ENCODE results near the gene OLA1. TPM values are rescaled to one million over a fixed set of nuclear protein-coding genes. Genes with fewer than 3 reads are reported as not detected.

OLA1 gene
- total RNA-seq, 2 experiments from 2014 or later, result 71.6 to 73.1 TPM

- Mint-ChIP-seq H3K27me3 (ENCODE audit: low read depth) (no peaks in the 10 kb centered on the region), H3K4me3 (no peak overlapping the region), H3K9me3 (ENCODE audit: insufficient read depth) (no peaks in the 10 kb centered on the region), H3K4me1 (ENCODE audit: low read depth) (no peaks in the 10 kb centered on the region), H3K36me3 (ENCODE audit: low read depth) (peaks cover 14% of the 10 kb centered on the region), H3K27ac (no peak overlapping the region)
- DNase-seq (no peak), ATAC-seq (no peak)
- CTCF ChIA-PET, result no interaction called here
- POLR2A ChIA-PET, result no interaction called here
Observed at GRCh38 chr2:174142290-174142689, 106.0 kb downstream of the OLA1 start.

GRCh38 chr2:174138161-174138560 is 110.2 kb downstream of the OLA1 start:
- H3K4me1 Mint-ChIP-seq (ENCODE audit: low read depth), result no peaks in the 10 kb centered on the region
- ATAC-seq (no peak), DNase-seq (no peak)
- no peak overlapping the region for H3K4me3 Mint-ChIP-seq
- no peaks in the 10 kb centered on the region for H3K27me3 Mint-ChIP-seq (ENCODE audit: low read depth)
- H3K9me3 Mint-ChIP-seq (ENCODE audit: insufficient read depth), result no peaks in the 10 kb centered on the region
- ChIA-PET CTCF (interaction anchor here (0.8 to 2.7 kb wide), 7 partner anchors 9 to 205 kb away, joined by 3 to 9 read pairs (median 5); no protein-coding TSS in a partner anchor), POLR2A (no interaction called here)
- peaks cover 25% of the 10 kb centered on the region for H3K36me3 Mint-ChIP-seq (ENCODE audit: low read depth)
- H3K27ac Mint-ChIP-seq, result no peak overlapping the region

GRCh38 chr2:174135981-174136380 is 112.4 kb downstream of the OLA1 start:
- H3K27ac Mint-ChIP-seq, result no peak overlapping the region
- CTCF ChIA-PET, result no interaction called here
- no peak overlapping the region for H3K4me3 Mint-ChIP-seq
- no peak for ATAC-seq
- H3K36me3 Mint-ChIP-seq (ENCODE audit: low read depth), result peaks cover 21% of the 10 kb centered on the region
- H3K9me3 Mint-ChIP-seq (ENCODE audit: insufficient read depth), result no peaks in the 10 kb centered on the region
- POLR2A ChIA-PET, result no interaction called here
- DNase-seq, result no peak
- no peaks in the 10 kb centered on the region for H3K4me1 Mint-ChIP-seq (ENCODE audit: low read depth)
- no peaks in the 10 kb centered on the region for H3K27me3 Mint-ChIP-seq (ENCODE audit: low read depth)

GRCh38 chr2:174125090-174125489 is 123.2 kb downstream of the OLA1 start:
- no peaks in the 10 kb centered on the region for H3K27me3 Mint-ChIP-seq (ENCODE audit: low read depth)
- ChIA-PET POLR2A (no interaction called here), CTCF (no interaction called here)
- no peaks in the 10 kb centered on the region for H3K4me1 Mint-ChIP-seq (ENCODE audit: low read depth)
- peaks cover 12% of the 10 kb centered on the region for H3K36me3 Mint-ChIP-seq (ENCODE audit: low read depth)
- H3K9me3 Mint-ChIP-seq (ENCODE audit: insufficient read depth), result no peaks in the 10 kb centered on the region
- H3K27ac Mint-ChIP-seq, result no peak overlapping the region
- DNase-seq, result no peak
- no peak for ATAC-seq
- H3K4me3 Mint-ChIP-seq, result no peak overlapping the region

- DNase-seq, result no peak
- CTCF ChIA-PET, result no interaction called here
- Mint-ChIP-seq H3K4me3 (no peak overlapping the region), H3K4me1 (ENCODE audit: low read depth) (no peaks in the 10 kb centered on the region), H3K36me3 (ENCODE audit: low read depth) (peaks cover 12% of the 10 kb centered on the region), H3K9me3 (ENCODE audit: insufficient read depth) (no peaks in the 10 kb centered on the region), H3K27me3 (ENCODE audit: low read depth) (no peaks in the 10 kb centered on the region), H3K27ac (no peak overlapping the region)
- POLR2A ChIA-PET, result no interaction called here
- ATAC-seq, result no peak
Observed at GRCh38 chr2:174124181-174124580, 124.2 kb downstream of the OLA1 start.

- Mint-ChIP-seq H3K4me3 (no peak overlapping the region), H3K9me3 (ENCODE audit: insufficient read depth) (no peaks in the 10 kb centered on the region), H3K4me1 (ENCODE audit: low read depth) (no peaks in the 10 kb centered on the region), H3K36me3 (ENCODE audit: low read depth) (peaks cover 13% of the 10 kb centered on the region), H3K27ac (no peak overlapping the region), H3K27me3 (ENCODE audit: low read depth) (no peaks in the 10 kb centered on the region)
- CTCF ChIA-PET, result no interaction called here
- ATAC-seq (no peak), DNase-seq (no peak)
- POLR2A ChIA-PET, result no interaction called here
Observed at GRCh38 chr2:174122185-174122584, 126.1 kb downstream of the OLA1 start.

- Mint-ChIP-seq H3K27ac (no peak overlapping the region), H3K4me1 (ENCODE audit: low read depth) (no peaks in the 10 kb centered on the region), H3K36me3 (ENCODE audit: low read depth) (peaks cover 13% of the 10 kb centered on the region), H3K27me3 (ENCODE audit: low read depth) (no peaks in the 10 kb centered on the region), H3K9me3 (ENCODE audit: insufficient read depth) (no peaks in the 10 kb centered on the region), H3K4me3 (no peak overlapping the region)
- no peak for ATAC-seq
- DNase-seq, result no peak
- ChIA-PET POLR2A (no interaction called here), CTCF (no interaction called here)
Observed at GRCh38 chr2:174121612-174122011, 126.7 kb downstream of the OLA1 start.

GRCh38 chr2:174121175-174121574 is 127.2 kb downstream of the OLA1 start:
- POLR2A ChIA-PET, result no interaction called here
- Mint-ChIP-seq H3K9me3 (ENCODE audit: insufficient read depth) (no peaks in the 10 kb centered on the region), H3K27me3 (ENCODE audit: low read depth) (no peaks in the 10 kb centered on the region), H3K4me1 (ENCODE audit: low read depth) (no peaks in the 10 kb centered on the region), H3K4me3 (no peak overlapping the region), H3K27ac (no peak overlapping the region), H3K36me3 (ENCODE audit: low read depth) (peaks cover 13% of the 10 kb centered on the region)
- CTCF ChIA-PET, result interaction anchor here (1.5 kb wide), 1 partner anchor 220 kb away, joined by 4 read pairs; no protein-coding TSS in a partner anchor
- ATAC-seq (no peak), DNase-seq (no peak)

GRCh38 chr2:174120346-174120745 is 128.0 kb downstream of the OLA1 start:
- ChIA-PET CTCF (interaction anchor here (1.5 kb wide), 1 partner anchor 221 kb away, joined by 4 read pairs; no protein-coding TSS in a partner anchor), POLR2A (no interaction called here)
- H3K9me3 Mint-ChIP-seq (ENCODE audit: insufficient read depth), result no peaks in the 10 kb centered on the region
- H3K27me3 Mint-ChIP-seq (ENCODE audit: low read depth), result no peaks in the 10 kb centered on the region
- H3K4me1 Mint-ChIP-seq (ENCODE audit: low read depth), result no peaks in the 10 kb centered on the region
- H3K27ac Mint-ChIP-seq, result no peak overlapping the region
- ATAC-seq (no peak), DNase-seq (no peak)
- no peak overlapping the region for H3K4me3 Mint-ChIP-seq
- H3K36me3 Mint-ChIP-seq (ENCODE audit: low read depth), result peaks cover 13% of the 10 kb centered on the region

GRCh38 chr2:174117951-174118930 is 130.1 kb downstream of the OLA1 start:
- Mint-ChIP-seq H3K9me3 (ENCODE audit: insufficient read depth) (no peaks in the 10 kb centered on the region), H3K4me1 (ENCODE audit: low read depth) (no peaks in the 10 kb centered on the region), H3K4me3 (no peak overlapping the region), H3K27me3 (ENCODE audit: low read depth) (no peaks in the 10 kb centered on the region), H3K27ac (no peak overlapping the region), H3K36me3 (ENCODE audit: low read depth) (peaks cover 16% of the 10 kb centered on the region)
- ATAC-seq (no peak), DNase-seq (no peak)
- POLR2A ChIA-PET, result no interaction called here
- CTCF ChIA-PET, result no interaction called here

- Mint-ChIP-seq H3K4me1 (ENCODE audit: low read depth) (no peaks in the 10 kb centered on the region), H3K4me3 (no peak overlapping the region), H3K27me3 (ENCODE audit: low read depth) (no peaks in the 10 kb centered on the region), H3K27ac (no peak overlapping the region), H3K9me3 (ENCODE audit: insufficient read depth) (no peaks in the 10 kb centered on the region), H3K36me3 (ENCODE audit: low read depth) (peaks cover 3% of the 10 kb centered on the region)
- POLR2A ChIA-PET, result no interaction called here
- DNase-seq (no peak), ATAC-seq (no peak)
- CTCF ChIA-PET, result no interaction called here
Observed at GRCh38 chr2:174112073-174112472, 136.3 kb downstream of the OLA1 start.

- H3K9me3 Mint-ChIP-seq (ENCODE audit: insufficient read depth), result no peaks in the 10 kb centered on the region
- peaks cover 1% of the 10 kb centered on the region for H3K36me3 Mint-ChIP-seq (ENCODE audit: low read depth)
- no peaks in the 10 kb centered on the region for H3K4me1 Mint-ChIP-seq (ENCODE audit: low read depth)
- POLR2A ChIA-PET, result no interaction called here
- no peak overlapping the region for H3K27ac Mint-ChIP-seq
- H3K27me3 Mint-ChIP-seq (ENCODE audit: low read depth), result no peaks in the 10 kb centered on the region
- ATAC-seq (no peak), DNase-seq (no peak)
- CTCF ChIA-PET, result no interaction called here
- H3K4me3 Mint-ChIP-seq, result no peak overlapping the region
Observed at GRCh38 chr2:174108579-174108978, 139.8 kb downstream of the OLA1 start.
